GM19452 (cell line): Measurements from ENCODE around the gene PRKCA.

ENCODE experiments used
- ATAC-seq: cut with Tn5 transposase; IDR thresholded peaks from one replicate; pipeline ENCODE4 v1.9.1; 2021; ENCODE audit not compliant: unreplicated experiment

PRKCA gene

GRCh38 chr17:66784621-66785364, 482.4 kb downstream of the PRKCA start:
- no peak for ATAC-seq

- no peak for ATAC-seq
Observed at GRCh38 chr17:66786107-66786506, 483.7 kb downstream of the PRKCA start.

- no peak for ATAC-seq
Observed at GRCh38 chr17:66787914-66788313, 485.5 kb downstream of the PRKCA start.

GRCh38 chr17:66789093-66789492, 486.7 kb downstream of the PRKCA start:
- ATAC-seq = no peak

GRCh38 chr17:66789961-66790437, 487.6 kb downstream of the PRKCA start:
- no peak for ATAC-seq

- ATAC-seq = no peak
Observed at GRCh38 chr17:66790501-66791061, 488.2 kb downstream of the PRKCA start.

GRCh38 chr17:66791347-66791746, 488.9 kb downstream of the PRKCA start:
- ATAC-seq = no peak

GRCh38 chr17:66793814-66794213, 491.4 kb downstream of the PRKCA start:
- no peak for ATAC-seq

GRCh38 chr17:66795486-66795885, 493.1 kb downstream of the PRKCA start:
- no peak for ATAC-seq

- no peak for ATAC-seq
Observed at GRCh38 chr17:66799849-66800537, 497.6 kb downstream of the PRKCA start.

GRCh38 chr17:66803474-66803951, 501.1 kb downstream of the PRKCA start:
- ATAC-seq = no peak

GRCh38 chr17:66805567-66805966, 503.2 kb downstream of the PRKCA start:
- ATAC-seq = no peak

GRCh38 chr17:66807182-66807581, 504.8 kb downstream of the PRKCA start:
- no peak for ATAC-seq

GRCh38 chr17:66809408-66809807, 507.0 kb downstream of the PRKCA start:
- no peak for ATAC-seq

- no peak for ATAC-seq
Observed at GRCh38 chr17:66810951-66811682, 508.7 kb downstream of the PRKCA start.

GRCh38 chr17:66811683-66812054, 509.3 kb downstream of the PRKCA start:
- no peak for ATAC-seq

- no peak for ATAC-seq
Observed at GRCh38 chr17:66812571-66812970, 510.2 kb downstream of the PRKCA start.

- ATAC-seq = no peak
Observed at GRCh38 chr17:66813296-66813695, 510.9 kb downstream of the PRKCA start.

GRCh38 chr17:66814026-66814425, 511.6 kb downstream of the PRKCA start:
- no peak for ATAC-seq

- ATAC-seq = no peak
Observed at GRCh38 chr17:66814570-66814969, 512.2 kb downstream of the PRKCA start.

- no peak for ATAC-seq
Observed at GRCh38 chr17:66817750-66818149, 515.3 kb downstream of the PRKCA start.
